HG03196 (cell line): ENCODE data around the gene PALMD.

Experiments used
- ATAC-seq: cut with Tn5 transposase; IDR thresholded peaks from one replicate; pipeline ENCODE4 v1.9.1; 2021; ENCODE audit not compliant: unreplicated experiment

The PALMD gene

GRCh38 chr1:99634971-99635624 lies 10.8 kb upstream of the PALMD start:
- ATAC-seq: no peak

GRCh38 chr1:99635664-99636063 lies 10.2 kb upstream of the PALMD start:
- no peak for ATAC-seq

- ATAC-seq: no peak
These were observed 9.2 kb upstream of the PALMD start for GRCh38 chr1:99636647-99637175.

GRCh38 chr1:99638853-99639252 lies 7.1 kb upstream of the PALMD start:
- no peak for ATAC-seq

- ATAC-seq: no peak
These were observed 6.5 kb upstream of the PALMD start for GRCh38 chr1:99639408-99639807.

GRCh38 chr1:99639945-99640344 lies 6.0 kb upstream of the PALMD start:
- ATAC-seq: no peak

GRCh38 chr1:99640672-99641071 lies 5.2 kb upstream of the PALMD start:
- ATAC-seq: no peak

- ATAC-seq: no peak
These were observed 4.4 kb upstream of the PALMD start for GRCh38 chr1:99641558-99641957.

- ATAC-seq: no peak
These were observed 3.9 kb upstream of the PALMD start for GRCh38 chr1:99642053-99642452.

GRCh38 chr1:99643021-99643779 lies 2.7 kb upstream of the PALMD start:
- ATAC-seq: no peak

- no peak for ATAC-seq
These were observed 1.5 kb upstream of the PALMD start for GRCh38 chr1:99644279-99645004.

GRCh38 chr1:99645203-99645602 lies 710 bp upstream of the PALMD start:
- no peak for ATAC-seq

GRCh38 chr1:99646868-99647267 lies 955 bp downstream of the PALMD start:
- no peak for ATAC-seq

GRCh38 chr1:99647490-99647889 lies 1.6 kb downstream of the PALMD start:
- no peak for ATAC-seq

- no peak for ATAC-seq
These were observed 2.2 kb downstream of the PALMD start for GRCh38 chr1:99648107-99648506.

GRCh38 chr1:99650030-99650429 lies 4.1 kb downstream of the PALMD start:
- no peak for ATAC-seq

GRCh38 chr1:99650773-99651437 lies 5.0 kb downstream of the PALMD start:
- no peak for ATAC-seq

- ATAC-seq: no peak
These were observed 7.0 kb downstream of the PALMD start for GRCh38 chr1:99652881-99653281.

GRCh38 chr1:99655376-99655775 lies 9.5 kb downstream of the PALMD start:
- ATAC-seq: no peak

- ATAC-seq: no peak
These were observed 10.8 kb downstream of the PALMD start for GRCh38 chr1:99656701-99657100.
